HepG2 (cell line): Measurements from ENCODE around the gene DIP2C.

ENCODE experiments used
- EEA1 ChIP-seq: sonication (generic); formaldehyde crosslinking; IDR thresholded peaks from 2 replicates; pipeline ENCODE4 v1.5.1; 2020; ENCODE audit warnings: mild to moderate bottlenecking, missing genetic modification reagents, borderline replicate concordance
- EZH2 ChIP-seq: conservative IDR thresholded peaks from 2 replicates; pipeline ENCODE4 v1.6.1; 2012; ENCODE audit warnings: mild to moderate bottlenecking, low read depth, low read length, moderate library complexity
- HOXD1 ChIP-seq: sonication (generic); formaldehyde crosslinking; IDR thresholded peaks from 2 replicates; pipeline ENCODE4 v1.5.0; 2020; ENCODE audit warnings: missing genetic modification reagents
- KDM6A ChIP-seq: IDR thresholded peaks from 2 replicates; pipeline ENCODE4 v1.6.1; 2016; ENCODE audit warnings: low read depth
- NFE2L1 ChIP-seq: sonication (generic); formaldehyde crosslinking; IDR thresholded peaks from 2 replicates; pipeline ENCODE4 v1.4.0; 2020; ENCODE audit warnings: missing genetic modification reagents, mild to moderate bottlenecking, borderline replicate concordance

GRCh38 chr10:480928-481552 is 208.4 kb downstream of the DIP2C start:
- TF ChIP-seq EEA1 (CRISPR knock-in tag) (no peak), HOXD1 (CRISPR knock-in tag) (no peak), EZH2 (no peak), KDM6A (CRISPR knock-in tag) (no peak), NFE2L1 (CRISPR knock-in tag) (no peak)
